Upper lobe of left lung (tissue), 4 donors: Measurements from ENCODE around the gene MYLK4.
"Not testable (repeated sequence)": the region's sequence is repeated elsewhere in the genome, so short reads cannot be mapped to it uniquely, and the experiment has no call there.

ENCODE experiments used
- CTCF ChIP-seq, 6 experiments: fragments of 450-650 bp in 4 of 6; fragments of 200-600 bp in 2 of 6; sonication (generic) in 2 of 6; IDR thresholded peaks; one replicate each; pipeline ENCODE4 v1.5.1; 2016 to 2019; ENCODE audit warnings: antibody characterized with exemption in 6 of 6
- POLR2A ChIP-seq, 4 donors: fragments of 450-650 bp; IDR thresholded peaks; one replicate each; pipeline ENCODE4 v1.5.1; 2016 to 2017; ENCODE audit warnings: antibody characterized with exemption in 4 of 4, mild to moderate bottlenecking in 2 of 4

GRCh38 chr6:2762868-2763267, 12.1 kb upstream of the MYLK4 start:
- not testable (repeated sequence) for TF ChIP-seq CTCF, POLR2A (IDR thresholded peaks at IDR 0.05)
